HCT116 (cell line): ENCODE measurements around the gene WFDC6. TPM values are rescaled to one million over a fixed set of nuclear protein-coding genes. Genes with fewer than 3 reads are reported as not detected.

Source experiments
- ATAC-seq: fragments of 200-7000 bp; cut with Tn5 transposase; 2 replicates; pipeline ENCODE4 v1.9.1; 2020; ENCODE audit warnings: mild to moderate bottlenecking, moderate library complexity
- BruUV-seq: library from RNA; stranded (reverse); fragments of 400-500 nt; replicated peaks from 2 replicates; lab custom pipeline; 2021; lab: Mats Ljungman, UMichigan
- CTCF ChIA-PET: fragments of 300-600 bp; sonication (Branson Sonifier 250); formaldehyde crosslinking; loops from one replicate; lab custom pipeline; 2021; ENCODE audit warnings: antibody characterized with exemption; lab: Charles Lee
- POLR2A ChIA-PET: fragments of 300-600, 350-600 bp; sonication (Branson Sonifier 250); formaldehyde crosslinking; loops from one replicate; lab custom pipeline; 2021; ENCODE audit warnings: antibody characterized with exemption; lab: Charles Lee
- RAD21 ChIA-PET, 2 experiments: fragments of 300-600 bp; sonication (Branson Sonifier 250); formaldehyde crosslinking; loops; one replicate each; lab custom pipeline; 2023; ENCODE audit warnings: low total read pairs in 2 of 2; ENCODE audit not compliant: uncharacterized antibody in 2 of 2, unreplicated experiment in 2 of 2, low non-redundant PET in 1 of 2; lab: Charles Lee
- DNase-seq: peaks from one replicate; pipeline ENCODE4 v3.0.0-alpha.2; 2010; ENCODE audit warnings: low read depth, low spot score
- H2AFZ ChIP-seq: fragments of 200-600 bp; shearing (Covaris generic), sonication (generic); 2 replicates; pipeline ENCODE4 v1.6.1; 2017; ENCODE audit warnings: low read depth, mixed run types, mixed read lengths, antibody characterized with exemption, low read length; ENCODE audit not compliant: poor library complexity, severe bottlenecking
- H3K27ac ChIP-seq: 2 replicates; pipeline ENCODE4 v1.5.1; 2012; ENCODE audit warnings: low read depth, low read length
- H3K27me3 ChIP-seq: fragments of 200-600 bp; sonication (generic); 2 replicates; pipeline ENCODE4 v1.6.1; 2016; ENCODE audit warnings: mixed run types, low read length, mixed read lengths; ENCODE audit not compliant: insufficient read depth
- H3K36me3 ChIP-seq, 2 experiments: fragments of 200-500 bp in 1 of 2; fragments of 200-600 bp in 1 of 2; sonication (Bioruptor generic) in 1 of 2; sonication (generic) in 1 of 2; 2 replicates each; pipeline versions ENCODE4 v1.5.1 to v1.6.1; 2014 to 2016; ENCODE audit warnings: low read length in 2 of 2, inconsistent platforms in 1 of 2, mixed read lengths in 1 of 2, mixed run types in 1 of 2; ENCODE audit not compliant: insufficient read depth in 2 of 2, control insufficient read depth in 1 of 2
- H3K4me1 ChIP-seq, 2 experiments: fragments of 200-600 bp in 1 of 2; sonication (generic) in 1 of 2; 2 replicates each; pipeline versions ENCODE4 v1.5.1 to v1.6.1; 2012 to 2017; ENCODE audit warnings: low read length in 2 of 2, inconsistent platforms in 1 of 2, mild to moderate bottlenecking in 1 of 2, mixed read lengths in 1 of 2, mixed run types in 1 of 2, moderate library complexity in 1 of 2; ENCODE audit not compliant: insufficient read depth in 2 of 2, control insufficient read depth in 1 of 2
- H3K4me2 ChIP-seq: fragments of 200-600 bp; sonication (generic); 2 replicates; pipeline ENCODE4 v1.6.1; 2017; ENCODE audit warnings: mixed run types, low read length, mixed read lengths
- H3K4me3 ChIP-seq, 2 experiments: fragments of 200-600 bp in 1 of 2; sonication (generic) in 1 of 2; replicated peaks in 1 of 2; 2 replicates each; pipeline ENCODE4 v1.5.1; 2011 to 2016; ENCODE audit warnings: low read length in 2 of 2, control low read depth in 1 of 2, low read depth in 1 of 2, mild to moderate bottlenecking in 1 of 2, mixed read lengths in 1 of 2, mixed run types in 1 of 2
- H3K79me2 ChIP-seq: fragments of 200-600 bp; sonication (generic); 2 replicates; pipeline ENCODE4 v1.6.1; 2017; ENCODE audit warnings: mild to moderate bottlenecking, mixed run types, low read length, moderate library complexity, mixed read lengths; ENCODE audit not compliant: insufficient read depth
- H3K9ac ChIP-seq: fragments of 200-600 bp; sonication (generic); 2 replicates; pipeline ENCODE4 v1.6.1; 2016; ENCODE audit warnings: low read length, mixed read lengths
- H3K9me2 ChIP-seq: fragments of 200-600 bp; sonication (generic), shearing (Covaris generic); 2 replicates; pipeline ENCODE4 v1.6.1; 2017; ENCODE audit warnings: mixed run types, mild to moderate bottlenecking, moderate library complexity; ENCODE audit not compliant: insufficient read depth
- H3K9me3 ChIP-seq, 2 experiments: fragments of 200-500 bp in 1 of 2; fragments of 200-600 bp in 1 of 2; sonication (Bioruptor generic) in 1 of 2; sonication (generic) in 1 of 2; 2 replicates each; pipeline ENCODE4 v1.6.1; 2014 to 2017; ENCODE audit warnings: low read length in 2 of 2, mixed read lengths in 2 of 2, inconsistent platforms in 1 of 2, low read depth in 1 of 2, mild to moderate bottlenecking in 1 of 2, mixed run types in 1 of 2, moderate library complexity in 1 of 2; ENCODE audit not compliant: control insufficient read depth in 1 of 2, insufficient read depth in 1 of 2
- H4K20me1 ChIP-seq: fragments of 200-600 bp; sonication (generic), shearing (Covaris generic); 2 replicates; pipeline ENCODE4 v1.6.1; 2017; ENCODE audit warnings: mixed run types, mild to moderate bottlenecking, moderate library complexity; ENCODE audit not compliant: insufficient read depth
- ATF3 ChIP-seq: IDR thresholded peaks from 2 replicates; pipeline ENCODE4 v1.6.1; 2012
- CBX3 ChIP-seq: IDR thresholded peaks from 2 replicates; pipeline ENCODE4 v1.6.1; 2012; ENCODE audit warnings: low read depth
- CEBPB ChIP-seq: IDR thresholded peaks from 2 replicates; pipeline ENCODE4 v1.6.1; 2012; ENCODE audit warnings: low read depth
- CTCF ChIP-seq, 3 experiments: fragments of 200-600 bp in 1 of 3; sonication (generic) in 1 of 3; IDR thresholded peaks in 2 of 3; conservative IDR thresholded peaks in 1 of 3; 2 replicates each; pipeline ENCODE4 v1.5.1; 2012 to 2017; ENCODE audit warnings: low read depth in 2 of 3, low read length in 2 of 3, antibody characterized with exemption in 1 of 3, borderline replicate concordance in 1 of 3, control low read depth in 1 of 3, mild to moderate bottlenecking in 1 of 3, mixed read lengths in 1 of 3, mixed run types in 1 of 3, moderate library complexity in 1 of 3; ENCODE audit not compliant: insufficient read depth in 1 of 3
- ELF1 ChIP-seq: IDR thresholded peaks from 2 replicates; pipeline ENCODE4 v1.6.1; 2012; ENCODE audit warnings: low read depth, borderline replicate concordance
- EZH2 ChIP-seq: fragments of 200-600 bp; sonication (generic); IDR thresholded peaks from 2 replicates; pipeline ENCODE4 v1.6.1; 2017; ENCODE audit warnings: antibody characterized with exemption, mixed run types
- FOSL1 ChIP-seq: IDR thresholded peaks from 2 replicates; pipeline ENCODE4 v1.6.1; 2012; ENCODE audit warnings: low read depth
- POLR2A ChIP-seq: IDR thresholded peaks from 2 replicates; pipeline ENCODE4 v1.7.0; 2011; ENCODE audit warnings: borderline replicate concordance; ENCODE audit not compliant: insufficient read depth, insufficient read length; ENCODE audit errors: extremely low read depth
- POLR2AphosphoS5 ChIP-seq: IDR thresholded peaks from 2 replicates; pipeline ENCODE4 v1.6.1; 2011; ENCODE audit warnings: mild to moderate bottlenecking, low read depth, low read length, moderate library complexity
- RAD21 ChIP-seq: IDR thresholded peaks from 2 replicates; pipeline ENCODE4 v1.6.1; 2012; ENCODE audit warnings: low read depth, mild to moderate bottlenecking
- SP1 ChIP-seq: IDR thresholded peaks from 2 replicates; pipeline ENCODE4 v1.6.1; 2012; ENCODE audit warnings: low read depth
- SRF ChIP-seq: IDR thresholded peaks from 2 replicates; pipeline ENCODE4 v1.6.1; 2012; ENCODE audit warnings: low read depth
- TCF7L2 ChIP-seq: IDR thresholded peaks from 2 replicates; pipeline ENCODE4 v1.7.0; 2011; ENCODE audit warnings: borderline replicate concordance, inconsistent platforms; ENCODE audit not compliant: insufficient read depth, insufficient read length; ENCODE audit errors: extremely low read depth
- ZFX ChIP-seq: fragments of 450-650 bp; IDR thresholded peaks from 2 replicates; pipeline ENCODE4 v1.6.1; 2017
- intact Hi-C: fragments of 100-400 bp; cut with micrococcal nuclease; formaldehyde crosslinking; loops from 2 replicates; pipeline ENCODE4 v1.10.0; 2022
- total RNA-seq: library from RNA; stranded (reverse); gene quantifications from one replicate; pipeline ENCODE4 v1.2.1, GENCODE V29; 2021; ENCODE audit not compliant: unreplicated experiment

The WFDC6 gene
- total RNA-seq, 1 experiment from 2014 or later, result not detected

- Histone ChIP-seq H3K4me3 (no peak overlapping the region), H3K27ac (no peak overlapping the region)
- TF ChIP-seq ZFX (no peak), EZH2 (no peak), SP1 (no peak; the same call in 1 of the 2 replicates), ELF1 (no peak), CBX3 (no peak), CEBPB (peak; percentile 65), RAD21 (no peak), POLR2AphosphoS5 (0 out of 2 replicates have a peak, but pooled peaks have one; percentile 12)
- TF ChIP-seq, all 23 proteins: peak for 2
- ChIA-PET POLR2A (no interaction called here), RAD21 (no interaction called here), CTCF (no interaction called here)
- H3K4me2 ChIP-seq, result peak overlapping the region; percentile 52; the same call in 1 of the 2 replicates
- ATAC-seq, result no peak
- no TSS peak for BruUV-seq
- H4K20me1 ChIP-seq, result no peaks in the 10 kb centered on the region
- no peaks in the 10 kb centered on the region for H3K9me3 ChIP-seq
- no peak overlapping the region for H2AFZ ChIP-seq
- H3K9me2 ChIP-seq, result no peaks in the 10 kb centered on the region
- no peaks in the 10 kb centered on the region for H3K79me2 ChIP-seq
- H3K4me1 ChIP-seq, result peaks cover 0 to 19% of the 10 kb centered on the region in 2 experiments; a peak in 2 of 4 replicates
- no peak overlapping the region for H3K9ac ChIP-seq
- intact Hi-C loops, result no loop called here
- H3K27me3 ChIP-seq, result no peaks in the 10 kb centered on the region
- H3K36me3 ChIP-seq, result no peaks in the 10 kb centered on the region
- DNase-seq, result no peak
These were observed 32.1 kb downstream of the WFDC6 start for GRCh38 chr20:45507011-45507820.

GRCh38 chr20:45506398-45506797 lies 32.9 kb downstream of the WFDC6 start:
- BruUV-seq, result no TSS peak
- CTCF ChIA-PET, result no interaction called here

More at GRCh38 chr20:45506398-45506797, 32.9 kb downstream of the WFDC6 start:
- Histone ChIP-seq H3K9ac (no peak overlapping the region), H3K36me3 (no peaks in the 10 kb centered on the region), H3K4me3 (no peak overlapping the region), H3K27ac (no peak overlapping the region), H3K4me1 (peaks cover 0 to 19% of the 10 kb centered on the region in 2 experiments; a peak in 2 of 4 replicates), H3K9me3 (no peaks in the 10 kb centered on the region), H3K27me3 (no peaks in the 10 kb centered on the region), H4K20me1 (no peaks in the 10 kb centered on the region), H3K79me2 (no peaks in the 10 kb centered on the region), H3K4me2 (no peak overlapping the region), H3K9me2 (no peaks in the 10 kb centered on the region), H2AFZ (no peak overlapping the region)
- intact Hi-C loops, result no loop called here
- ChIA-PET POLR2A (no interaction called here), RAD21 (no interaction called here)
- TF ChIP-seq CTCF (IDR thresholded peaks at IDR 0.05 in 2 of 3, conservative IDR thresholded peaks at IDR 0.05 in 1 of 3; ENCODE audit: borderline replicate concordance in 1 of 3, insufficient read depth in 1 of 3, low read depth in 2 of 3, low read length in 2 of 3) (no peak), POLR2A (no peak), SRF (no peak), ATF3 (no peak), SP1 (no peak), FOSL1 (no peak), TCF7L2 (no peak)
- DNase-seq, result no peak
- no peak for ATAC-seq
